Measurements from ENCODE around the gene VWA3B. TPM values are rescaled to one million over a fixed set of nuclear protein-coding genes. Genes with fewer than 3 reads are reported as not detected.
A peak's percentile ranks its signal among the peaks of the same experiment; 100 is the strongest.

The VWA3B gene
- total and polyA plus RNA-seq, 2 of the 4 experiments (the other 2 are of a cell fraction): not detected

GRCh38 chr2:98236935-98237334, 150.0 kb downstream of the VWA3B start:
- TF ChIP-seq SMC3 (IDR thresholded peaks at IDR 0.05; ENCODE audit: low read depth, low read length) (no peak), CEBPB (IDR thresholded peaks at IDR 0.05; ENCODE audit: low read depth, low read length) (peak; percentile 77)
- TF ChIP-seq, protein P1, sequence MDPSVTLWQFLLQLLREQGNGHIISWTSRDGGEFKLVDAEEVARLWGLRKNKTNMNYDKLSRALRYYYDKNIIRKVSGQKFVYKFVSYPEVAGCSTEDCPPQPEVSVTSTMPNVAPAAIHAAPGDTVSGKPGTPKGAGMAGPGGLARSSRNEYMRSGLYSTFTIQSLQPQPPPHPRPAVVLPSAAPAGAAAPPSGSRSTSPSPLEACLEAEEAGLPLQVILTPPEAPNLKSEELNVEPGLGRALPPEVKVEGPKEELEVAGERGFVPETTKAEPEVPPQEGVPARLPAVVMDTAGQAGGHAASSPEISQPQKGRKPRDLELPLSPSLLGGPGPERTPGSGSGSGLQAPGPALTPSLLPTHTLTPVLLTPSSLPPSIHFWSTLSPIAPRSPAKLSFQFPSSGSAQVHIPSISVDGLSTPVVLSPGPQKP (IDR thresholded peaks at IDR 0.05; ENCODE audit: borderline replicate concordance, low read depth, low read length): no peak
- CTCF ChIA-PET: no interaction called here

More at GRCh38 chr2:98236935-98237334, 150.0 kb downstream of the VWA3B start:
- no peak overlapping the region for H2AFZ ChIP-seq (replicated peaks; ENCODE audit: low read length, poor library complexity)
- no peak overlapping the region for H3K18ac ChIP-seq (ENCODE audit: low read depth, low read length)
- H3K23ac ChIP-seq (ENCODE audit: low read depth, low read length): no peak overlapping the region
- H2AK5ac ChIP-seq (ENCODE audit: low read depth, low read length): no peak overlapping the region
- POLR2A ChIA-PET (ENCODE audit: unreplicated experiment): no interaction called here
- H4K8ac ChIP-seq (ENCODE audit: low read depth in 2 of 2, low read length in 2 of 2): no peak overlapping the region
- no peak overlapping the region for H2AK9ac ChIP-seq (replicated peaks; ENCODE audit: low read depth, low read length, poor library complexity)
- no peak overlapping the region for H3K56ac ChIP-seq (ENCODE audit: extremely low read depth, insufficient read depth, low read length)
- H2BK120ac ChIP-seq (ENCODE audit: low read depth, low read length): no peak overlapping the region
- no peak overlapping the region for H3K14ac ChIP-seq (replicated peaks; ENCODE audit: low read depth, low read length)
- in situ Hi-C loops (cut with MboI; ENCODE audit: low sequenced_read_pairs) (no loop called here), intact Hi-C loops (cut with micrococcal nuclease) (no loop called here), dilution Hi-C loops (cut with HindIII; ENCODE audit: low sequenced_read_pairs, unreplicated experiment) (no loop called here)
- H3K4me2 ChIP-seq (ENCODE audit: low read depth, low read length): no peak overlapping the region
- ATAC-seq (ENCODE audit: low read depth) (no peak), DNase-seq (no peak)
- no peak overlapping the region for H2BK20ac ChIP-seq (ENCODE audit: low read depth, low read length)
- H4K5ac ChIP-seq (ENCODE audit: low read depth, low read length): no peak overlapping the region
- no peak overlapping the region for H3K4me3 ChIP-seq (ENCODE audit: insufficient read depth, low read depth, low read length)
- no peaks in the 10 kb centered on the region for H3K4me1 ChIP-seq (ENCODE audit: control insufficient read depth, insufficient read depth, low read length)
- H4K20me1 ChIP-seq (ENCODE audit: insufficient read depth, low read length): no peaks in the 10 kb centered on the region
- no peak overlapping the region for H3K9ac ChIP-seq (ENCODE audit: low read depth, low read length)
- H3K4ac ChIP-seq (ENCODE audit: low read depth, low read length): no peak overlapping the region
- 90% methylated on average over 2 of the region's 11 CpGs; no CpG with 5 or more reads in 1 of the 2 experiments for WGBS, 2 experiments (ENCODE audit: extremely low coverage in 2 of 2, insufficient read length in 1 of 2)
- H2BK15ac ChIP-seq (ENCODE audit: low read depth, low read length): no peak overlapping the region
- no peak overlapping the region for H4K91ac ChIP-seq (ENCODE audit: insufficient read depth, low read depth, low read length)
- H3K27ac ChIP-seq (ENCODE audit: insufficient read depth, low read length): no peak overlapping the region
- H2BK5ac ChIP-seq (ENCODE audit: low read depth, low read length, poor library complexity, severe bottlenecking): no peak overlapping the region
- H3K9me3 ChIP-seq (ENCODE audit: control insufficient read depth, insufficient read depth, low read length): no peaks in the 10 kb centered on the region
- H3K79me1 ChIP-seq (ENCODE audit: low read depth in 1 of 2, low read length in 2 of 2): no peaks in the 10 kb centered on the region
- BruUV-seq (replicated peaks): no TSS peak
- peaks cover 8% of the 10 kb centered on the region for H3K27me3 ChIP-seq (ENCODE audit: control insufficient read depth, insufficient read depth, low read length)
- H3K36me3 ChIP-seq (ENCODE audit: control insufficient read depth, insufficient read depth, low read length): no peaks in the 10 kb centered on the region
- H3K9me1 ChIP-seq (ENCODE audit: insufficient read depth, low read length): no peaks in the 10 kb centered on the region

Measured in IMR-90 (cell line).